GM04504 (cell line): ENCODE results near the gene ANO5.

Source experiments
- DNase-seq: peaks from one replicate; pipeline ENCODE4 v3.0.0-alpha.2; 2012; ENCODE audit warnings: low read depth

Gene ANO5, protein sequence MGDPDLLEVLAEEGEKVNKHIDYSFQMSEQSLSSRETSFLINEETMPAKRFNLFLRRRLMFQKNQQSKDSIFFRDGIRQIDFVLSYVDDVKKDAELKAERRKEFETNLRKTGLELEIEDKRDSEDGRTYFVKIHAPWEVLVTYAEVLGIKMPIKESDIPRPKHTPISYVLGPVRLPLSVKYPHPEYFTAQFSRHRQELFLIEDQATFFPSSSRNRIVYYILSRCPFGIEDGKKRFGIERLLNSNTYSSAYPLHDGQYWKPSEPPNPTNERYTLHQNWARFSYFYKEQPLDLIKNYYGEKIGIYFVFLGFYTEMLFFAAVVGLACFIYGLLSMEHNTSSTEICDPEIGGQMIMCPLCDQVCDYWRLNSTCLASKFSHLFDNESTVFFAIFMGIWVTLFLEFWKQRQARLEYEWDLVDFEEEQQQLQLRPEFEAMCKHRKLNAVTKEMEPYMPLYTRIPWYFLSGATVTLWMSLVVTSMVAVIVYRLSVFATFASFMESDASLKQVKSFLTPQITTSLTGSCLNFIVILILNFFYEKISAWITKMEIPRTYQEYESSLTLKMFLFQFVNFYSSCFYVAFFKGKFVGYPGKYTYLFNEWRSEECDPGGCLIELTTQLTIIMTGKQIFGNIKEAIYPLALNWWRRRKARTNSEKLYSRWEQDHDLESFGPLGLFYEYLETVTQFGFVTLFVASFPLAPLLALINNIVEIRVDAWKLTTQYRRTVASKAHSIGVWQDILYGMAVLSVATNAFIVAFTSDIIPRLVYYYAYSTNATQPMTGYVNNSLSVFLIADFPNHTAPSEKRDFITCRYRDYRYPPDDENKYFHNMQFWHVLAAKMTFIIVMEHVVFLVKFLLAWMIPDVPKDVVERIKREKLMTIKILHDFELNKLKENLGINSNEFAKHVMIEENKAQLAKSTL

GRCh38 chr11:22192642-22193347, at the start of gene ANO5:
TSS of gene ANO5 (plus strand) at chr11:22193085. CDS start at chr11:22193493, 408 bp downstream.
- DNase-seq, result no peak

- DNase-seq, result no peak
Observed at GRCh38 chr11:22151649-22152197, 41.2 kb upstream of the ANO5 start.

DNA sequence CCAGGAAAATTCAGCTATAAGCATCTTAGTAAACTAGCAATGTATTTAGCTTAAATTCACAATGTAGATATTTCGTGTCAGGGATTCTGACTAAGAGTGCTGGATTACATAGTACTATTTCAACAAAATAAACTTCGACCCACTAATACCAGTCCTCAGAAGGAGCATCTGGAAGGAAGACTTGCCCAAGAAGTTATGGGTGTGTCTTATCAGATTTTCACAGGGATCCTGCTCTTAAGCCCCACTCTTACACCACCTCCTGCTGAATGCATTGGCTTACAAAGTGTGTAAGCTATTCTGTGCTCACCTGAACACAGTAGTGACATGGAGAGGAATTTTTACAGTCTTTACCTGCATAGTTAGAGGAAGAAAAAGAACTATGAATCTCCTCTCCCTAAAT, 35.4 kb upstream of the ANO5 start:
- DNase-seq, result no peak

GRCh38 chr11:22161489-22161888, 31.4 kb upstream of the ANO5 start:
- DNase-seq, result no peak

- no peak for DNase-seq
Observed at GRCh38 chr11:22162756-22163155, 30.1 kb upstream of the ANO5 start.

DNA sequence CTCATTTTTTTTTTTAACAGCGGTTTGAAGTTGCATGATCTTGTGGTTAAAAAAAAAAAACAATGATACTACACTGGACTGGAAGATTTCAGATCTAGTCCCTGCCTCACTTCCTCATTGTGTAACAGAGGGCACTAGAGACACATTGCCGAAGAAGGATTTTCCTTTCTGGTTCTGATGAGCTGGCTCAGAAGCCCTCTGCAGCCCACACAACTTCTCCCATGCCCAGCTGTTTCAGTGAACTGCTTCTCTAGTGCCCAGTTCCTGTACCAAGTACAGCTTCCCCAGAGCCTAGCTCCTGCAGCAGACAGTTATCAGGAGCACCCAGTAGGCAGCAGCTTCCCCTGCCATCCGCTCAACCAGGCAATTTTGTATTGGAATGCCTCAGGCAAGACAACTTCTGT, 29.5 kb upstream of the ANO5 start:
- DNase-seq, result no peak

DNA sequence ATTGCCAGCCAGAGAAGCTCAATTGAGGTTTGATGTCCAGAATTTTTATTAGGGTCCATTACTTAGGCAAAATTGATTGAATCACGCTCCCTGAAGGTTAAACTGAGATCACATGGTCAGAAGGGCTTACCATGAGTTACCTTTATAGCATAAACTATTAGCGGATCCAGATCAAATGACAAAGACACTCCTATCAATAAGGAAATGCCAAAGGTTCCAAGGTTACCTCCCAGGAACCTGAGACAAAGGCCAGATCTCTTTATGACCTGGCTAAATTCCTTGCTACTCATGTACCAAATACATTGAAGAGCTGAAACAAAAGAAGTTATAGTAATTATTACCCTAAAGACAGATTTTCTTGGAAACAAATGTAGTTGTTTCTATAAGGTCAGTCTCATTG, 27.8 kb upstream of the ANO5 start:
- DNase-seq, result no peak

DNA sequence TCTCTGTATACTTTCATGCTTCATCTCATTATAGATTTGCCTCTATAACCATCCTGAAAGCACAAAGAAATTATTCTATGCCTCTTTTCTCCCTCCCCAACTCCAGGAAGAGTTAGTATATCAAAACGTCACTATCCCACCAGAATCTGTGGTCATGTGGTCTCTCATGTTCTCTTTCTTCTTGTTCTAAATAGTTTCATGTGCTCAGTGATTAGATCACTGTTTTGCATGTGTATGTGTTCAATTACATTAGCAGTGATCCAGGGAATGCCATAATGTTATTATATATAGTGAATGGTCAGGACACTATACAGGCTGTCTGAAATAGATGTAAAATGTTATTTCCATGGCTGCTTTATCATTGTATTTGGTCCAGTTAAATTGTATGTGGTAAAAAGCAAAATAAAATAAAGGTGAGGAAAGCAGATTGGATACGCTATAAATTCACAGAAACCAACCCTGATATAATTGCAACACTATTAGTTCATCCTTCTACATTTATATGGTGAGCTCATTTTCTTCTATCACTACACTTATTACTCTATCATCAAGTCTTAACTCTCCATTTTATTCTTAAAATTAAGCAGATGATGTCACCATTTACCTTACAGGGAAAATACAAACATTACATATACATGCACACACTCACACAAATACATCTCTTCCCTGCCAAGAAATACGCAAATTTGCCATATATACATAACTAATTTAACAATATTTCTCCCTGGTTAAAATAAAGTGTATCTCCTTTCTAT, 26.9 kb upstream of the ANO5 start:
- no peak for DNase-seq

DNA sequence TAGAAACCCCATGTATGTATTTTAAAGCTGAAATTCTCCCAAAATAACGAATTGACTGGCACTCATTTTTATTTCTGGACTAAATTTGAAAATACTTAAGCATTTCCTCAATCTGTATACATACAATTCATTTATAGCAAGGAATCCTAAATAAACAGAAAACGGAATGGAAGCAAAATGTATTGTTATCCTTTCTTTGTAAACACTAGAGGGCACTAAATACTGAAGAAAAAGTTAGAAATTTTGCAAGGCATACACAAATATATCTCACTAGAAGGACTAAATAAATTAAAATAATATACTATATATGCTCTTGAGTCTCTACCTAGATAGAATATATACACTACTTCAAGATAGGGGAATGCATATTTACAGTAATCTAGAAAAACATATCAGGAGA, 23.1 kb upstream of the ANO5 start:
- DNase-seq, result no peak

- DNase-seq, result no peak
Observed at GRCh38 chr11:22173532-22173931, 19.4 kb upstream of the ANO5 start.

GRCh38 chr11:22177186-22177585, 15.7 kb upstream of the ANO5 start:
- no peak for DNase-seq

DNA sequence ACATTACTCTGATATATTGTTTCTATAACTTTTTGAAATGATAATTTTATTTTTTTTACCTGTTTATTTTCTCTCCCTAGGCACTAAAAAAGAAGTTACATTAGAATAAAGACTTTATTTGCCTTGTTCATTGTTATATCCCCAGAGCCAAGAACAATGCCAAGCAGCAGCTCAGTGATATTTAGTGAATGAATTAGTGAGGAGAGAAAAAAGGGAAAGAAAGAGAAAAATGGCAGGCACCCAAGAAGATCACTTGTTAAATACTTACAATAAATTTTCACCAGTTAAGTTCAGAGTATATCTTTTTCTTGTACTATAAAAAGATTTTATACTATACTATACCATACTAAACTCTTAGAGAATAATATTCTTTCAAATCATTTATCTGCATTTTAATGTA, 13.3 kb upstream of the ANO5 start:
- DNase-seq, result no peak

GRCh38 chr11:22180131-22180530, 12.8 kb upstream of the ANO5 start:
- no peak for DNase-seq

GRCh38 chr11:22189660-22190059, 3.2 kb upstream of the ANO5 start:
- no peak for DNase-seq

DNA sequence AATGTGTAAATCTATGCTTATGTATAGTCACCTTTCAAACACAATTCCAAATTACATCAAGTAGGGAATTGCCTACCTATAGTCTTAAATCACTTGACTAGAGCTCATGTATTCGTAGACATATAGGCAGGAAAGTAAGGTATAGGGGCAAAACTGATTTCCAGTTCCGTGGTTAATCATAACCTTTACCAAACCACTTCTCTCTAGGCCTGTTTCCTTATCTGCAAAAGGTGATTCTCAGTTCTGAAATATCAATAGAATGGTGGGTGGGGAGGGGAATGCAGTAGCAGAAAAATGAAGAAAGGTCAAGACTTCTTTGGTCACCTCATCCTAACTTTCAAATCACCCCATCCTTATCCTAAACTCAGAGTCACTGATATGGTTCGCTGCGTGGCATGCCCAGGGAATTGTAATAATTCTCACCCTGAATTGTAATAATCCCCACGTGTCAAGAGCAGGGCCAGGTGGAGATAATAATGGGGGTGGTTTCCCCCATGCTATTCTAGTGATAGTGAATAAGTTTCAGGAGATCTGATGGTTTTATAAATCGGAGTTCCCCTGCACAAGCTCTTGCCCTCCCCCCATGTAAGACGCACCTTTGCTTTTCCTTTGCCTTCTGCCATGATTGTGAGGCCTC, 1.9 kb upstream of the ANO5 start:
- no peak for DNase-seq

DNA sequence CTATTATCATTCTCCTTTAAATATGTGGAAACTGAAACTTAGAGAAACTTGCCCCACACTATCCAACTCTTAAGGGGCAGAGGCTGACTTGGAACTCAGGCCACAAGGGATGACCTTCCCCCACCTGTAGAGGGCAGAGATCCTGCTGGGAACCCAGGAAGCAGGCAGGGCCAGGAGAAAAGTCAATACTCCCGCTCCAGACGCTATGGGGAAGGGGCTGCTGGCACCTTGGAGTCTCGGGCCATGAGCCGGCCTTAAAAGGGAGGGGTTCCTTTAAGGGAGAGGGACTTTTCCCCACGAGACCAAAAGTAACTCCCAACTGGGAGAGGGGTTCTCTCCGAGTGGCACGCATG, 620 bp upstream of the ANO5 start:
- DNase-seq, result no peak

DNA sequence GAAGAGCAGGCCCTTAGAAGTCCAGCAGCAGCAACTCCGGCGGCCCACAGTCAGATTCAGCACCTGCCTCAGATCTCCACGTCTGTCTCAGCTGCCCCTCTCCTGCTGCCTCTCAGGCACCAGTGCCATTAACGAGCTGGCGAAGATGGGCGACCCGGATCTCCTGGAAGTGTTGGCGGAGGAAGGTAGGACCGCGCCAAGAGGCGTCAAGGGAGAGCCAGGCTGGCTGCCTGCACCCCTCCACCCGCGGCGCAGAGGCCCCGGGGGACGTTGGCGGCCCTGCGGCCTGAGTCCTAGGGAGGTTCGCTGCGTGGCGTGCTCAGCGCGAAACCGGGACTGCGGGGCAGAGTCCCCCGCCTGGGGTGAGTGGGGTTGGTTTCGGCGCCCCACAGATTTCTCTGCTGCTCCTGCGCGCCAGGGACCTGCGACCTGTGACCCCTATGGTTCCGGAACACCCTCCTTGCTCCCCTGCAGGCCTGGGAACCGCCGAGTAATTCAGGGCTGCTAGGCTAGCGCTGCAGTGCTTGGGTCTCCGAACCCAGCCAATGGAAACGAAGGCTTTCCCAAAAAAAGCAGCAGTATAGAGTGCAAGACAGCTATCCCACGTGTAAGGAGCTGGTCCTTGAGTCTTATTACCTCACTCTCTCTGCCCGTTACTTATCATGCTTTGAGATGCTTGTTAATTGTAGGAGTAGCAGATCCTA, 615 bp downstream of the ANO5 start:
- no peak for DNase-seq

DNA sequence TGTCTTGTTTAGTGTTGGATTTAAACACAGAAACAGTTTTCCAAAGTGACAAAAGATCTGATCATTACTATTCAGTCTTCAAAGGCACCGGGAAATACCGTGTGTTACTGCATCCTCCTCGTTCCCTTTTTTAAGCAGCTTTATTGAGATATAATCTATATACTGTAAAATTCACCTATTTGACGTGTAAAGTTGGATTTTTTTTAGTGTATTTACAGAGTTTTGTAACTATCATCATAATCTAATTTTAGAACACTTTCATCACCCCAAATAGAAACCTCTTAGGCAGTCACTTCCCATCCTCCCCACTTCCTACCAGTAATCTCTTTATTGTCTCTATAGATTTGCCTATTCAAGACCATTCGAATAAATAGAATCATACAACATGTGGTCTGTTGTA, 1.4 kb downstream of the ANO5 start:
- no peak for DNase-seq

DNA sequence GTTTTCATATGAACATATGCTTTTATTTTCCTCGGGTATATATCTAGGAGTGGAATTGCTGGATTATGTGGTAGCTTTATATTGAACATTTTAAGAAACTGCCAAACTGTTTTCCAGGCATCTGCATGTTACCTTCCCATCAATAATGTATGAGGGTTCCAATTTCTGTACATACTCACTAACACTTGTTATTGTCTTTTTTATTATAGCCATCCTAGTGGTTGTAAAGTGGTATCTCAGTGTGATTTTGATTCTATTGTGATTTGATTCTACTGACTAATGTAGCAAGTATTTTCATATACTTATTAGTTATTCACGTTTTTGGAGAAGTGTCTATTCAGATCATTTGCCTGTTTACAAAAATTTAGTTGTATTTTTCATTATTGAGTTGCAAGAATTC, 2.0 kb downstream of the ANO5 start:
- DNase-seq, result no peak
